Gastrocnemius medialis (tissue), 4 donors: ENCODE results near the gene GREB1L.

ENCODE experiments used
- CTCF ChIP-seq, 5 experiments: fragments of 450-650 bp in 3 of 5; fragments of 200-600 bp in 2 of 5; sonication (generic) in 2 of 5; IDR thresholded peaks in 4 of 5; conservative IDR thresholded peaks in 1 of 5; 1 replicate in 4 of 5; 2 replicates in 1 of 5; pipeline ENCODE4 v1.5.1; 2016 to 2019; ENCODE audit warnings: antibody characterized with exemption in 5 of 5, mild to moderate bottlenecking in 3 of 5, moderate library complexity in 3 of 5
- POLR2A ChIP-seq, 2 donors: fragments of 450-650 bp; IDR thresholded peaks; one replicate each; pipeline ENCODE4 v1.6.1; 2017; ENCODE audit warnings: antibody characterized with exemption in 2 of 2, mild to moderate bottlenecking in 2 of 2, moderate library complexity in 2 of 2

GRCh38 chr18:21398121-21398520 is 156.1 kb downstream of the GREB1L start:
- TF ChIP-seq CTCF (IDR thresholded peaks at IDR 0.05 in 4 of 5, conservative IDR thresholded peaks at IDR 0.05 in 1 of 5) (no peak), POLR2A (IDR thresholded peaks at IDR 0.05) (no peak)
